ENCODE measurements around the gene HAL.

The HAL gene

GRCh38 chr12:95996034-95996658 lies at the start of gene HAL:
HAL (minus strand) TSS chr12:95996344; CDS start chr12:95995910, 434 bp downstream.
- DNase-seq (ENCODE audit: low read depth, low spot score), result no peak

GRCh38 chr12:96045566-96045965 lies 49.4 kb upstream of the HAL start:
- no peak for DNase-seq (ENCODE audit: low read depth, low spot score)

GRCh38 chr12:96044943-96045290 lies 48.8 kb upstream of the HAL start:
- DNase-seq (ENCODE audit: low read depth, low spot score), result no peak

GRCh38 chr12:96044017-96044942 lies 48.1 kb upstream of the HAL start:
- no peak for DNase-seq (ENCODE audit: low read depth, low spot score)

- DNase-seq (ENCODE audit: low read depth, low spot score), result no peak
Observed at GRCh38 chr12:96041181-96041580, 45.0 kb upstream of the HAL start.

GRCh38 chr12:96040305-96041133 lies 44.4 kb upstream of the HAL start:
- no peak for DNase-seq (ENCODE audit: low read depth, low spot score)

GRCh38 chr12:96039516-96039915 lies 43.4 kb upstream of the HAL start:
- no peak for DNase-seq (ENCODE audit: low read depth, low spot score)

GRCh38 chr12:96036765-96037455 lies 40.8 kb upstream of the HAL start:
- DNase-seq (ENCODE audit: low read depth, low spot score), result no peak

- peak; percentile 99 for DNase-seq (ENCODE audit: low read depth, low spot score)
Observed at GRCh38 chr12:96035283-96036236, 39.4 kb upstream of the HAL start, which contains the start of gene LTA4H. LTA4H (minus strand) TSS chr12:96035587; CDS start chr12:96035519, 68 bp downstream.

- DNase-seq (ENCODE audit: low read depth, low spot score), result peak; percentile 40
Observed at GRCh38 chr12:96034621-96035282, 38.6 kb upstream of the HAL start.

GRCh38 chr12:96033549-96034389 lies 37.6 kb upstream of the HAL start:
- no peak for DNase-seq (ENCODE audit: low read depth, low spot score)

- DNase-seq (ENCODE audit: low read depth, low spot score), result no peak
Observed at GRCh38 chr12:96029826-96030225, 33.7 kb upstream of the HAL start.

GRCh38 chr12:96028538-96028937 lies 32.4 kb upstream of the HAL start:
- DNase-seq (ENCODE audit: low read depth, low spot score), result no peak

- DNase-seq (ENCODE audit: low read depth, low spot score), result no peak
Observed at GRCh38 chr12:96026331-96026730, 30.2 kb upstream of the HAL start.

- no peak for DNase-seq (ENCODE audit: low read depth, low spot score)
Observed at GRCh38 chr12:96025518-96025917, 29.4 kb upstream of the HAL start.

- no peak for DNase-seq (ENCODE audit: low read depth, low spot score)
Observed at GRCh38 chr12:96020314-96021003, 24.3 kb upstream of the HAL start.

GRCh38 chr12:96015672-96016071 lies 19.5 kb upstream of the HAL start:
- DNase-seq (ENCODE audit: low read depth, low spot score), result peak; percentile 38

- no peak for DNase-seq (ENCODE audit: low read depth, low spot score)
Observed at GRCh38 chr12:96014943-96015599, 18.9 kb upstream of the HAL start.

All from ELF-1 (cell line).